ENCODE measurements around the gene TWNK.

- TF ChIP-seq CTCF (IDR thresholded peaks at IDR 0.05) (no peak), POLR2A (IDR thresholded peaks at IDR 0.05) (no peak)
Observed at GRCh38 chr10:100986623-100986951, 756 bp upstream of the TWNK start.

All from heart left ventricle (tissue), 13 donors.